Measurements from ENCODE around the gene NXT2.

DNA sequence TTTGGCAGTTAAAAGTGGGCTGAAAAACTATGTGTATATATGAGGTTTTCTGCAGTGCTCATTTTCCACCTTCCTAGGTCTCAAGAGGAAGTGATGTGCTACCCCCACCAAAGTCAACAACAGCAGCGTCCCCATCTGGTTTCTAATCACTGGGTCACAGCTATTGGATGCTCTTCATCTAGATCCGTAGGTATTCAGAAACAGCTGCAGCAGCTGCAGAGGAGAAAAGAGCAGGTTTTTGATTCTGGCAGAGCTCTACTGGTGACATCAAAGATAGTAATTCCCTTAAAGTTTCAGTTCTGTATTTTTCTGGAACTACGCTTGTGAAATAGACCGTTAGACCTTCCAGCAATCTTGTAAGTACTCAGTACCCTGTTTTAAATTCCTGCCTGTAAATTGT lies 49.0 kb upstream of the NXT2 start:
- TF ChIP-seq, protein P1, sequence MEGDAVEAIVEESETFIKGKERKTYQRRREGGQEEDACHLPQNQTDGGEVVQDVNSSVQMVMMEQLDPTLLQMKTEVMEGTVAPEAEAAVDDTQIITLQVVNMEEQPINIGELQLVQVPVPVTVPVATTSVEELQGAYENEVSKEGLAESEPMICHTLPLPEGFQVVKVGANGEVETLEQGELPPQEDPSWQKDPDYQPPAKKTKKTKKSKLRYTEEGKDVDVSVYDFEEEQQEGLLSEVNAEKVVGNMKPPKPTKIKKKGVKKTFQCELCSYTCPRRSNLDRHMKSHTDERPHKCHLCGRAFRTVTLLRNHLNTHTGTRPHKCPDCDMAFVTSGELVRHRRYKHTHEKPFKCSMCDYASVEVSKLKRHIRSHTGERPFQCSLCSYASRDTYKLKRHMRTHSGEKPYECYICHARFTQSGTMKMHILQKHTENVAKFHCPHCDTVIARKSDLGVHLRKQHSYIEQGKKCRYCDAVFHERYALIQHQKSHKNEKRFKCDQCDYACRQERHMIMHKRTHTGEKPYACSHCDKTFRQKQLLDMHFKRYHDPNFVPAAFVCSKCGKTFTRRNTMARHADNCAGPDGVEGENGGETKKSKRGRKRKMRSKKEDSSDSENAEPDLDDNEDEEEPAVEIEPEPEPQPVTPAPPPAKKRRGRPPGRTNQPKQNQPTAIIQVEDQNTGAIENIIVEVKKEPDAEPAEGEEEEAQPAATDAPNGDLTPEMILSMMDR (conservative IDR thresholded peaks at IDR 0.05; ENCODE audit: low read depth, low read length): no peak
- TF ChIP-seq EZH2 (IDR thresholded peaks at IDR 0.05; ENCODE audit: low read length, unreplicated experiment) (no peak), EZH2phosphoT487 (IDR thresholded peaks at IDR 0.05; ENCODE audit: borderline replicate concordance, low read length) (no peak)

Measured in PC-3 (cell line).